Fibroblast of pulmonary artery (primary cell): ENCODE measurements around the gene KCNMA1.

Experiments
- DNase-seq: peaks from one replicate; pipeline ENCODE4 v3.0.0-alpha.2; 2010; ENCODE audit warnings: low read depth
- H3K4me3 ChIP-seq: replicated peaks from 2 replicates; pipeline ENCODE4 v1.5.1; 2011; ENCODE audit warnings: low read depth, mild to moderate bottlenecking, control low read depth, low read length, moderate library complexity
- TF ChIP-seq, protein P1 (sequence below): IDR thresholded peaks from 2 replicates; pipeline ENCODE4 v1.5.1; 2011; ENCODE audit warnings: mild to moderate bottlenecking, control low read depth, low read length, inconsistent platforms; ENCODE audit errors: missing control alignments

Gene KCNMA1

DNA sequence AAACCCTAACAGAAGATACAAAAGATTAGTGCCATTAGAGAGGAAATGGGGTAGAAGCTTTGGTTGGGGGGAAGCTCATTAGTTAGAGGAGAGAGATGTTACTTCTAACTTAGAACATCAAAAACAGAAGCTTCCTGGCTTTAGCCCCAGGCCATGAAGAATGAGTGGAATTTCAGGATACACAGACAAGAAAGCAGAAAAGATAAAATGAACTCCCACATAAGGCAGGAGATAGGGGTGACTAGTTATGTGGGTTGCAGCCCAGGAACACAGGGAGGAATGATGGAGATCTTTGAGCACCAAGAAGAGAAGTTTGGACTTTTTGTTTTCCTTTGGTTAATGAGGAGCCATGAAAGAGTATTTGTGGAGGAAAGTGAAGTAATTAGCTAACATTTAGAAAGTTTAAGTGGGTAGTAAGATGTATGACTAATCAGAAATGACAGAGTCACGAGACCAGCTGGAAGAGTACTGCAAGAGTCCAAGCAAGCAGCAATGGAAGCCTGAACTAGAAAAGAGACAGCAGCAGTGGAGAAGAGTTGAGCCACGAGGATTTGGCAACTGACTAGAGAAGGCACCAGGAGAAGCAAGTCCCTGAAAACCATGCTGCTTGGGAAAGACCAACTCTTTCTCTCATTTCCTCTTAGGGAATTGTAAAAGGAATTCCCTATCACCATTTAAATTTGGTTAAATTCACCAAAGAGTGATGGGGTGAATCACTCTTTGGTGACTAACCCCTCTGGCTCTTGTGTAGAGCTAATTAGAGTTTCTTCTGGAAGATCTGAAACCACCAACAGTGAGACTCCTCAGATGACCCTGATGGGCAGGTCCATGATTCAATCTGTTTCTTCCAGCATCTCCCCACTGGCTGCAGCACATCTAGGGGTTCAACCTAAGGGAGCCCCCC is 131.9 kb downstream of the KCNMA1 start:
- DNase-seq: peak; percentile 64
- no peak overlapping the region for H3K4me3 ChIP-seq
- TF ChIP-seq, protein P1, sequence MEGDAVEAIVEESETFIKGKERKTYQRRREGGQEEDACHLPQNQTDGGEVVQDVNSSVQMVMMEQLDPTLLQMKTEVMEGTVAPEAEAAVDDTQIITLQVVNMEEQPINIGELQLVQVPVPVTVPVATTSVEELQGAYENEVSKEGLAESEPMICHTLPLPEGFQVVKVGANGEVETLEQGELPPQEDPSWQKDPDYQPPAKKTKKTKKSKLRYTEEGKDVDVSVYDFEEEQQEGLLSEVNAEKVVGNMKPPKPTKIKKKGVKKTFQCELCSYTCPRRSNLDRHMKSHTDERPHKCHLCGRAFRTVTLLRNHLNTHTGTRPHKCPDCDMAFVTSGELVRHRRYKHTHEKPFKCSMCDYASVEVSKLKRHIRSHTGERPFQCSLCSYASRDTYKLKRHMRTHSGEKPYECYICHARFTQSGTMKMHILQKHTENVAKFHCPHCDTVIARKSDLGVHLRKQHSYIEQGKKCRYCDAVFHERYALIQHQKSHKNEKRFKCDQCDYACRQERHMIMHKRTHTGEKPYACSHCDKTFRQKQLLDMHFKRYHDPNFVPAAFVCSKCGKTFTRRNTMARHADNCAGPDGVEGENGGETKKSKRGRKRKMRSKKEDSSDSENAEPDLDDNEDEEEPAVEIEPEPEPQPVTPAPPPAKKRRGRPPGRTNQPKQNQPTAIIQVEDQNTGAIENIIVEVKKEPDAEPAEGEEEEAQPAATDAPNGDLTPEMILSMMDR: no peak

DNA sequence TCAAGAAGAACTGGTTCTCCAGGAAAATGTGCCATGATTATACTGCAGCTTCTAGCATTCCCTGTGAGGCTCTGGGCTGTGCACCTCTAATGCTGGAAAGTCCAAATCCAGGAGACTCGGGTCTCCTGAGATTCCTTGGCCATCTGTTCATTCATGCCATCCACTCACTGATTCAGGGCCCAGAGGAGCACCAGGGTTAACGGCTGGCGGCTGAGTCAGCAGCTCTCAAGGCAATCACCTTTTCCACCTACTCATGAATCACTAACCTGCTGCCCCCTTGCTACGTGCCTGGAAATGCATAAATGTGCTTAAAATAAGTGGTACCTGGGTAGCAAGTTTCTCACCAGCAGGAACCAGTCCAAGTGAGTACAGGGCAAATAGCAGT is 132.7 kb downstream of the KCNMA1 start:
- TF ChIP-seq, protein P1: no peak
- no peak for DNase-seq
- no peak overlapping the region for H3K4me3 ChIP-seq

DNA sequence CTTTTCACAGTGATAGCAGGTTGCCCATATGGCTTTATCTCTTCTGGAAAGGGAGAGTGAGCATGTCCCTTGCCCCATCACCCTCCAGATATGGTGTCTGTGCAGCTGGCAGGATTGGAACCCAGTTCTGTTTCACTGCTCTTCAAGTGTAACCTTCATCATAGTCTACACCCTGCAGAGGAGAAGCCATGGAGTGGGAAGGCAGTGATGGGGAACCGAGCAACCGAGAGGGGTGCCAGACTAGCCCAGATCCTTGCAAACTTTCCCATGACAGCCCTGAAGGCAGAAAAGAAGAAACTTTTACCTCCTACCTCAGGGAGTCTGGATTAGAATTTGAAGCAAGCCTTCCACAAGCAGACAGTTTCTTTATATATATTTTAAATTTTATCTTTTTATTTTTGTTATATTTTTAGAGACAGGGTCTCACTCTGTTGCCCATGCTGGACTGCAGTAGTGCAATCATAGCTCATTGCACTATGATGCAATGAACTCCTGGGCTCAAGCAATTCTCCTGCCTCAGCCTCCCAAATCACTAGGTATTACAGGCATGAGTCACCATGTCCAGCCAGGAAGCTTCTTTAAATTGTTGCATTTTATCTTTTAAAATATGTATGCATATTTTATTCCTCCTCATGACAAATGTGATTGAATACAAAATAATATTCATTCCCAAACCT is 133.3 kb downstream of the KCNMA1 start:
- TF ChIP-seq, protein P1: no peak
- peak; percentile 66 for DNase-seq
- no peak overlapping the region for H3K4me3 ChIP-seq

DNA sequence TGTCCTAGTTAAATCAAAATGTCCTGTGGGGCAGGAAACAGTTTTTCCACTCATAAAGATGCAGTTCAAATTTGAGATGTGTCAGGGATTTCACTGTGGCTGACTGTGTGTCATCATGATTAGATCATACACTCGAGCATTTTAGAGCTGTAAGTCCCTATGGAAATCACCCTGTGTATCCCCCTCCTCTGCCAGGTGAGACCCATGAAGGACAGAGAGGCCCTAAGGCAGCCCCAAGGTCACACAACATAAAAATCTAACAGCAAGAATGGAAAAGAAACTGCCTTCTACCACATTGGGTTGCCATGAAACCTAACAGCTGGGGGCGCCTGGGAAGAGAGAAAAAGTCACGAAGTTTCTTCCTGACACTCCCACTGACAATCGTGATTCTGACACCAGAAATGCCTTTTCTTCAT is 135.8 kb downstream of the KCNMA1 start:
- H3K4me3 ChIP-seq: no peak overlapping the region
- no peak for DNase-seq
- TF ChIP-seq, protein P1: no peak

DNA sequence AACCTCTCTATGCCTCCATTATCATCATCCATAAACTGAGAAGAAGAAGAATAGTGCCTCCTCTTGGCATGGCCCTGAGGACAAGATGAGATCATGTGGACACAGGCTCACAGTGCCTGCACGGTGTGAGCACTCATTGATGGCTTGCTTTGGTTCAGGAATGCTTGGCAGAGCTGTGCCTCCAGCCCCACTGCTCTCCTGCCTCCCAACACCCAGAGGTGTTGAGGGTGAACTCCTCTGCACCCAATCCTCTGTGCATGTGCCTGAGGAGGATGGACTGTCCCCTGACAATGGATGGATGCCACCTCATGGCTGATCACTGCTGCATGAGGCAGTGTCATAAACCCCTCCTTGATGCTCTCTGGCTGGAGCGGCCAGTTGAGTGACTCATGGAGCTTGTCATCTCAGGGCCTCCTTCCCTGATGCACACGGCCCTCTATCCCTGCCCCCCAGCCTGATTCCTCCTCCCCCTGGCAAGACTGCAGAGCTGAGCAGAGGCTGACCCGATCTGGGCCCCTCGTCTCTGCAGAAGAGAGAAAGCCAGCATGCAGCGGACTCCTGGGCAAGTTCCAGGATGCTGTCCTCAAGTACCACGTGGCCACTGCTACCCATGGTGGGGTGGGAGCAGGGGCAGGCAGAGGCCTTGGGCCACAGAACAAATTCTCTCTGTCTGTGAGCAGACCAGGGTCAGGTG is 136.3 kb downstream of the KCNMA1 start:
- TF ChIP-seq, protein P1: no peak
- DNase-seq: peak; percentile 77
- H3K4me3 ChIP-seq: no peak overlapping the region

DNA sequence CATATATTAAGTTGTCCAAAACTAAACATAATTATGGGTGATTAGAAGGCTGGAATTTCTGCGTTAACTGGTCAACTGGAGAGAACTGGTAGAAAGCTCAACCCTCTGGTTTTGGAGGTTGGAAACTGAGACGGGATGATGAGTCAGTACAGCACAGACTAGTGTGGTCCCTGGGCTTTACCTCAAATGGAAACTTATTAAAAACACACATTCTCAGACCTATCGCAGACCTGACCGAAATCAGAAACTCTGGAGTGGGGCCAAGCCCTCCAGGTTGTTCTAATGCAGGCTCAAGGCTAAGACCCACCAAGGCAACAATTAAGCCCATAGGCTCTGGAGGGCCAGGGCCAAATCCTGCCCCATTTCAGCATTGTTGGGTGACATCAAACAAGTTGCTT is 136.9 kb downstream of the KCNMA1 start:
- TF ChIP-seq, protein P1: no peak
- no peak overlapping the region for H3K4me3 ChIP-seq
- DNase-seq: no peak
